ENCODE results near the gene GNLY.

GNLY gene

GRCh38 chr2:85724731-85725181, 30.6 kb downstream of the GNLY start:
- no peak for DNase-seq (ENCODE audit: low read depth)
- no peak overlapping the region for H3K4me3 ChIP-seq (ENCODE audit: low read length)
- TF ChIP-seq, protein P1, sequence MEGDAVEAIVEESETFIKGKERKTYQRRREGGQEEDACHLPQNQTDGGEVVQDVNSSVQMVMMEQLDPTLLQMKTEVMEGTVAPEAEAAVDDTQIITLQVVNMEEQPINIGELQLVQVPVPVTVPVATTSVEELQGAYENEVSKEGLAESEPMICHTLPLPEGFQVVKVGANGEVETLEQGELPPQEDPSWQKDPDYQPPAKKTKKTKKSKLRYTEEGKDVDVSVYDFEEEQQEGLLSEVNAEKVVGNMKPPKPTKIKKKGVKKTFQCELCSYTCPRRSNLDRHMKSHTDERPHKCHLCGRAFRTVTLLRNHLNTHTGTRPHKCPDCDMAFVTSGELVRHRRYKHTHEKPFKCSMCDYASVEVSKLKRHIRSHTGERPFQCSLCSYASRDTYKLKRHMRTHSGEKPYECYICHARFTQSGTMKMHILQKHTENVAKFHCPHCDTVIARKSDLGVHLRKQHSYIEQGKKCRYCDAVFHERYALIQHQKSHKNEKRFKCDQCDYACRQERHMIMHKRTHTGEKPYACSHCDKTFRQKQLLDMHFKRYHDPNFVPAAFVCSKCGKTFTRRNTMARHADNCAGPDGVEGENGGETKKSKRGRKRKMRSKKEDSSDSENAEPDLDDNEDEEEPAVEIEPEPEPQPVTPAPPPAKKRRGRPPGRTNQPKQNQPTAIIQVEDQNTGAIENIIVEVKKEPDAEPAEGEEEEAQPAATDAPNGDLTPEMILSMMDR (IDR thresholded peaks at IDR 0.05; ENCODE audit: insufficient read depth, low read depth, low read length, missing control alignments): no peak

- no peak overlapping the region for H3K4me3 ChIP-seq (ENCODE audit: low read length)
- TF ChIP-seq, protein P1 (IDR thresholded peaks at IDR 0.05; ENCODE audit: insufficient read depth, low read depth, low read length, missing control alignments): no peak
- no peak for DNase-seq (ENCODE audit: low read depth)
Observed at GRCh38 chr2:85725451-85725850, 31.3 kb downstream of the GNLY start.

DNA sequence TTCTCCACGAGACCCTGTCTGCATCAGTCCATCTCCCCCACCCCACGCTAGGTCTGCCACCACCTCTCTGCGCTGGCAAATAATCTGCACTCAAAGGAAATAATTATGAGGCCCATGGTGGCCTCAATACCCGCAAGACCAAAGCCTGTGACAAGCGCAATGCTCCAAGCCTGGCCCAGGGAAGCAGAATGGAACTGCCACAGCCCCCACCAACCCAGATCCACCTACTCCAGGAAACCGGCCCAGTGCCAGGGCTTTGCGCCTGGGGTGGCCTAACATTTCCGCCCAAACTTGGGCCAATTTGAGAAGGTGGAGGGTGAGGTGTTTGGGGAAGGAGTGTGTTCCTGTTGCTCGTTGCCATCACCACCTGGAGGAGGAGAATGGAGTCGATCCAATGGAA, 33.6 kb downstream of the GNLY start:
- H3K4me3 ChIP-seq (ENCODE audit: low read length): no peak overlapping the region
- DNase-seq (ENCODE audit: low read depth): no peak
- TF ChIP-seq, protein P1 (IDR thresholded peaks at IDR 0.05; ENCODE audit: insufficient read depth, low read depth, low read length, missing control alignments): no peak

DNA sequence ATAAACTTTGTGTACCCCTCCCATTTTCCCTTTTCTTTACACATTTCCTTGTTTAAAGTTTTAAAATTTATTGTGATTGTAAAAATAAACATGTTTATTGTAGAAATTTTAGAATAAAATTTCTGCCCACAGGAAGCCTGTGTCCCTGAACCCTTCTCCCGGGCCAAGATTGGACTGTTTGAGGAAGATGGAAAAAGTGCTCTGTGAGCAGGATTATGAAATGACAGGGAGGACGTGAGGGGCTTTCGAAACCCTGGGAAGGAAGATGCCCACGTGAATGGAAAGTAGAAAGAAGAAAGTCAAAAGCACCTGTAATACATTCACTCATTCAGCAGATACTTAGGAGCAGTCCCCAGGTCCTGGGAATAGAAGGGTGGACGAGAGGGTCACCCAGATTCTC, 34.2 kb downstream of the GNLY start:
- H3K4me3 ChIP-seq (ENCODE audit: low read length): no peak overlapping the region
- TF ChIP-seq, protein P1 (IDR thresholded peaks at IDR 0.05; ENCODE audit: insufficient read depth, low read depth, low read length, missing control alignments): no peak
- DNase-seq (ENCODE audit: low read depth): no peak

GRCh38 chr2:85728883-85729824, 35.0 kb downstream of the GNLY start:
- peak; percentile 68 for DNase-seq (ENCODE audit: low read depth)
- TF ChIP-seq, protein P1 (IDR thresholded peaks at IDR 0.05; ENCODE audit: insufficient read depth, low read depth, low read length, missing control alignments): peak; percentile 97
- no peak overlapping the region for H3K4me3 ChIP-seq (ENCODE audit: low read length)

- DNase-seq (ENCODE audit: low read depth): no peak
- TF ChIP-seq, protein P1 (IDR thresholded peaks at IDR 0.05; ENCODE audit: insufficient read depth, low read depth, low read length, missing control alignments): no peak
- H3K4me3 ChIP-seq (ENCODE audit: low read length): no peak overlapping the region
Observed at GRCh38 chr2:85729825-85730510, 35.8 kb downstream of the GNLY start.
